ENCODE data around the gene GDI1. TPM values are rescaled to one million over a fixed set of nuclear protein-coding genes. Genes with fewer than 3 reads are reported as not detected.

The GDI1 gene
- polyA plus RNA-seq, 1 of the 3 experiments (the other 2 are of a cell fraction) = 408 TPM

GRCh38 chrX:154448484-154448883, 11.5 kb downstream of the GDI1 start:
- Histone ChIP-seq H4K20me1 (ENCODE audit: insufficient read depth) (0 out of 2 replicates have a peak, but pooled peaks cover 5% of the 10 kb centered on the region), H3K4me2 (no peak overlapping the region), H3K27me3 (ENCODE audit: insufficient read depth) (peaks cover 23% of the 10 kb centered on the region), H3K4me1 (ENCODE audit: control insufficient read depth in 1 of 2, insufficient read depth in 2 of 2, low read depth in 1 of 2, low read length in 1 of 2) (peaks cover 0 to 13% of the 10 kb centered on the region in 2 experiments; a peak in 1 of 4 replicates), H3F3A (replicated peaks; ENCODE audit: insufficient read depth) (peaks cover under 1% of the 10 kb centered on the region), H3K27ac (ENCODE audit: low read depth in 2 of 2, low read length in 1 of 2) (no peak overlapping the region), H3K9ac (no peak overlapping the region), H3K9me2 (no peaks in the 10 kb centered on the region), H3K9me3 (no peaks in the 10 kb centered on the region), H3K4me3 (ENCODE audit: low read depth in 2 of 2, low read length in 1 of 2) (no peak overlapping the region), H3K79me2 (ENCODE audit: insufficient read depth) (peaks cover 20% of the 10 kb centered on the region), H2AFZ (ENCODE audit: low read depth) (no peak overlapping the region), H3K36me3 (replicated peaks in 1 of 2; ENCODE audit: control insufficient read depth in 1 of 2, insufficient read depth in 2 of 2, low read length in 1 of 2) (peaks cover 0 to 2% of the 10 kb centered on the region in 2 experiments)
- no peak for DNase-seq
- POLR2A ChIA-PET = no interaction called here
- TF ChIP-seq IRF3 (IDR thresholded peaks at IDR 0.05; ENCODE audit: low read depth, low read length) = no peak
- no peak for TF ChIP-seq USF2 (IDR thresholded peaks at IDR 0.05; ENCODE audit: borderline replicate concordance, low read depth, low read length)
- TF ChIP-seq NRF1 (IDR thresholded peaks at IDR 0.05; ENCODE audit: low read depth, low read length) = no peak
- no peak for TF ChIP-seq CTCF (IDR thresholded peaks at IDR 0.05)
- no peak for TF ChIP-seq NFIC (IDR thresholded peaks at IDR 0.05; ENCODE audit: borderline replicate concordance)
- no peak for TF ChIP-seq MXI1 (IDR thresholded peaks at IDR 0.05; ENCODE audit: low read depth, low read length)
- TF ChIP-seq ZBTB33 (IDR thresholded peaks at IDR 0.05; ENCODE audit: borderline replicate concordance, low read depth) = no peak
- TF ChIP-seq TEAD4 (IDR thresholded peaks at IDR 0.05; ENCODE audit: borderline replicate concordance, insufficient read depth) = no peak
- no peak for TF ChIP-seq SIN3A (IDR thresholded peaks at IDR 0.05; ENCODE audit: borderline replicate concordance, low read depth, low read length)
- TF ChIP-seq TCF12 (IDR thresholded peaks at IDR 0.05) = no peak
- TF ChIP-seq YY1 (IDR thresholded peaks at IDR 0.05; ENCODE audit: low read depth) = no peak
- no peak for TF ChIP-seq REST (IDR thresholded peaks at IDR 0.05; ENCODE audit: low read depth, low read length)
- TF ChIP-seq FOXJ3 (CRISPR knock-in tag; IDR thresholded peaks at IDR 0.05) = no peak
- TF ChIP-seq GABPA (IDR thresholded peaks at IDR 0.05; ENCODE audit: low read depth) = no peak
- no peak for TF ChIP-seq GATA2 (CRISPR knock-in tag; IDR thresholded peaks at IDR 0.05)
- no peak for TF ChIP-seq JUND (IDR thresholded peaks at IDR 0.05)
- no peak for TF ChIP-seq EZH2phosphoT487 (IDR thresholded peaks at IDR 0.05; ENCODE audit: borderline replicate concordance, low read depth)
- TF ChIP-seq POLR2AphosphoS5 (IDR thresholded peaks at IDR 0.05; ENCODE audit: low read depth, low read length) = no peak
- WGBS (ENCODE audit: low lambda C conversion rate) = 63% methylated on average over 9 of the region's 14 CpGs
- CTCF ChIA-PET = no interaction called here
